Measurements from ENCODE around the gene AFF4.

GRCh38 chr5:132839426-132840301 lies 123.8 kb downstream of the AFF4 start:
- TF ChIP-seq NR2C2 (CRISPR knock-in tag; IDR thresholded peaks at IDR 0.05) (no peak), CTCF (IDR thresholded peaks at IDR 0.05) (no peak), CBFB (CRISPR knock-in tag; IDR thresholded peaks at IDR 0.05; ENCODE audit: low read depth) (no peak), NFYB (CRISPR knock-in tag; conservative IDR thresholded peaks at IDR 0.05; ENCODE audit: low read depth) (no peak), ZNF121 (CRISPR knock-in tag; IDR thresholded peaks at IDR 0.05) (no peak), NR3C1 (CRISPR knock-in tag; conservative IDR thresholded peaks at IDR 0.05; ENCODE audit: low read depth) (no peak), SOX15 (CRISPR knock-in tag; IDR thresholded peaks at IDR 0.05) (no peak)
